ENCODE results near the gene SLC9A8.
"Not testable (repeated sequence)": the region's sequence is repeated elsewhere in the genome, so short reads cannot be mapped to it uniquely, and the experiment has no call there.

SLC9A8 gene

GRCh38 chr20:49851991-49852390 lies 39.4 kb downstream of the SLC9A8 start:
- no peak for DNase-seq (ENCODE audit: low read depth)

DNA sequence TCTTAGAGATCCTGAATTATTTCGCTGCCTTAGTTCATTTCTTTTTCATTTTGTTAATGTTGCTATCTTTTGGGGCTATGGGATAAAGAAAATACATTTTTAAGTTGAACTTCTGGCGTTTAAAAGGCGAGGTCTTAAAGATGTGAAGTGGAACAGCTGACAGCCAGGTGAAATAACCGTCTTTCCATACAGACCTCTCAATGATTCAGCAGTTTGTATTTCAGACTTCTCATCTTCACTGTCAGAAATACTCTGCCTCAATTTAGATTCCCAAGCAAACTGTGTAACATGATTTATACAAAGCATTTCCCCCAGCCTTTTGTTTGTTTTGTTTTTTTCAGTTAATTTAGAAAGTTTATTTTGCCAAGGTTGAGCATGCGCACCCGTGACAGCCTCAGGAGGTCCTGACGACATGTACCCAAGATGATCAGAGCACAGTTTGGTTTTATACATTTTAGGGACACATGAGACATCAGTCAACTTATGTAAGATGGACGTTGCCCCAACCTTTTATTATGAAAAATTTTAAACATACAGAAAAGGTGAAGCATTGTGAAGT lies 40.0 kb downstream of the SLC9A8 start:
- DNase-seq (ENCODE audit: low read depth), result no peak

DNA sequence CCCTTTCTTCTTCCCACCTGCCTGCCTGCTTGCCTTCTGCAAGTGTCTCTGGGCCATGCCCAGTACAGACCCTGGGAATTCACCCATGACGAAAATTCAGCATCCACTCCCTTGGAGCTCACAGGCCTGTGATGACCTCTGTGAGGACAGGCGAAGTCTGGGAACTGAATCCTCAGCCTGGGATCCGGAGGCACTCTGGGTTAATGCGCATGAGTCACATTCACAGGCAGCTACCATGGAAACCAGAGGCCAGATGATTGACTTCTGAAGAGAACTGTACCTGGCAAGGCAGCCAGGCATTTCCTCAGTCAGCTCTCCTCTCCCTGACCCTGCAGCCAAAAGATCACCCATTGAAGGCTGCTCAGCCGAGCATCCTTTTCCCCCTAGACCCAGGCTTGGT lies 41.0 kb downstream of the SLC9A8 start:
- no peak for DNase-seq (ENCODE audit: low read depth)

GRCh38 chr20:49854190-49854875 lies 41.7 kb downstream of the SLC9A8 start:
- no peak for DNase-seq (ENCODE audit: low read depth)

- DNase-seq (ENCODE audit: low read depth), result no peak
These were observed 44.3 kb downstream of the SLC9A8 start for GRCh38 chr20:49856904-49857303.

DNA sequence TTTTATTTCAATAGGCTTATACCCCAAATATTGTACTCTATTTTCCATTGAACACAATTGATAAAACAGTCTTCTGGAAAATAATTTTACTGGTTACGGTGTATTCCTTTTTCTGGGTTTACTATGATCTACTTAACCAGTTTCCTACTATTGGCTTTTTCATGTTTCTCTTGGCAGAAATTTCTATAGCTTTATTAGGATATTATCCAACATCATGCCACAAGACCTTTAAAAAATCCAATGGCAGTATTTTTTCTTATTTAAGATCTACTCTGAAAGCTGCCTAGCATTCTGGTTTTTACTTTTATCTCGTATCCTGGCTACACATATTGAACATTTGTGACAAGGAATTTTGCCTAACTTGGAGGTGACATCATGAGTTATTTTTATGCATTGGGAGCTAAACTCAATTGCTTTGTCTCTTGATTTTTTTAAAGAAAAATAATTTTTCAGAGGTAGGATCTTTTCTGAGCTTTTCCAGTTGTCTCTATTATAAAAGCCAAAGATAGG lies 45.5 kb downstream of the SLC9A8 start:
- no peak for DNase-seq (ENCODE audit: low read depth)

DNA sequence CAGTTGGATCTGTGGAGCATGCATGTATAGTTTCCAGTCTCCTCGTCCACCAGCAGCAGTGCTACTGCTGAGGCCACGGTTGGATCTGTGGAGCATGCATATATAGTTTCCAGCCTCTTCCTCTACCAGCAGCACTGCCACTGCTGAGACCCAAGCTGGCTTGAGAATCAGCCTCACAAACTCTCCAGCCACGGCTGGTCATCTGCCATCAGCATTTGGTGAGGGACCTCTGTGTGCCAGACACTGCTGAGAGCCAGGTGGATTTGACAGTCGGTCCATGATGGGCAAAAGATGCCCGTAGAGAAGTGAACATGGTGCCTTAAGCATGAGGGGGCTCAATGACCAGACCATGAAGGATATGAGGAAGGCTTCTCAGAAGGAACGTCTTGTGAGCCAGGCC lies 46.4 kb downstream of the SLC9A8 start:
- DNase-seq (ENCODE audit: low read depth), result no peak

- no peak for DNase-seq (ENCODE audit: low read depth)
These were observed 47.2 kb downstream of the SLC9A8 start for GRCh38 chr20:49859807-49860206.

DNA sequence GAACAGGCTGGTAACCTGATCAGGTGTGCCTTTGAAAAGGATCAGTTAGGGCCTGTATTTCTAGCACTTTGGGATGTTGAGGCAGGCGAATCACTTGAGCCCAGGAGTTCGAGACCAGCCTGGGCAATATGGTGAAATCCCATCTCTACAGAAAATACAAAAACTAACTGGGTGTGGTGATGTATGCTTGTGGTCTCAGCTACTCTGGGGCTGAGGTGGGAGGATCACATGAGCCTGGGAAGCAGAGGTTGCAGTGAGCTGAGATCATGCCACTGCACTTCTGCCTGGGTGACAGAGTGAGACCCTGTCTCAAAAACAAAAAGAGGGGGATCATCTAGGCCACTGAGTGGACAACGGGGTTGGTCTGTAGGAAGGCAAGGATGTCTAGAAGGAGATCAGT lies 48.6 kb downstream of the SLC9A8 start:
- not testable (repeated sequence) for DNase-seq (ENCODE audit: low read depth)

- DNase-seq (ENCODE audit: low read depth), result no peak
These were observed 50.1 kb downstream of the SLC9A8 start for GRCh38 chr20:49862607-49863200.

- no peak for DNase-seq (ENCODE audit: low read depth)
These were observed 51.0 kb downstream of the SLC9A8 start for GRCh38 chr20:49863666-49864065.

GRCh38 chr20:49865559-49865958 lies 52.9 kb downstream of the SLC9A8 start:
- no peak for DNase-seq (ENCODE audit: low read depth)

- no peak for DNase-seq (ENCODE audit: low read depth)
These were observed 53.4 kb downstream of the SLC9A8 start for GRCh38 chr20:49866051-49866450.

DNA sequence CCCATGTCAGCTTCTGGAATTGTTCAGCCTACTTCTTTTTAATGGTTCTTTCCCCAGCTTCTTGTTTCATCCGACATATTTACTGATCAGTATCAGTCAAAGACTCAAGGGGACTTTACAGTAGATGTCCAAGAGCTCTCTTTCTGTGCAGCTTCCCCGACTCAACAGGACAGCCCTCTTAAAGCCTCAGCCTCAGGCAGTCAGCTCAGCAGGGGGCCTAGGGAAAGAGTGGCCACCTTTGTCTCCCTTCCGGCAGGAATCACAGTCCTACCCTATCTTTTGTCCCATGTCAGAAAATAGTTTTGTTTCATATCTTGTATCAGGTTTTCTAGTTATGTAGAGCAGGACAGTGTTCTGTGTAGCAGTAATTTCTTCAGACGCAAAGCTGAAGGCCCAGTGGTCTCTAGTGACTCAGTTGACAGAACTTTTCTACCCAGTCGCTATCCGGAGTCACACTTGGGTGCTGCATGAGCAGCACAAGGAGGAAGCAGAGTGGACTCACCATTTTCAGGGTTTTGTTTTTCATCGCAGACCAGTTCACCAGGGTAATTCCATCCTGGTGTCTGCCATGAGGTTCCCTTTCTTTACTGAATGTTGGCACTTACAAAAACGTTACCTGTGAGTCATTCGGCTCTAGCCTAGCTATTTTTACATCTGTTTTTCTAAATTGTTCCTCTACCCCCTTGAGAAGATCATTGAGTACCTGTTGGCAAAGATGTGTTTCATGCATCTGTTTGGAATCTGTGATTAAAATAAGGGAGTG lies 55.0 kb downstream of the SLC9A8 start:
- no peak for DNase-seq (ENCODE audit: low read depth)

GRCh38 chr20:49868538-49868937 lies 55.9 kb downstream of the SLC9A8 start:
- no peak for DNase-seq (ENCODE audit: low read depth)

- DNase-seq (ENCODE audit: low read depth), result no peak
These were observed 56.3 kb downstream of the SLC9A8 start for GRCh38 chr20:49868964-49869363.

GRCh38 chr20:49870261-49870660 lies 57.6 kb downstream of the SLC9A8 start:
- no peak for DNase-seq (ENCODE audit: low read depth)

- DNase-seq (ENCODE audit: low read depth), result no peak
These were observed 58.8 kb downstream of the SLC9A8 start for GRCh38 chr20:49871391-49871948.

DNA sequence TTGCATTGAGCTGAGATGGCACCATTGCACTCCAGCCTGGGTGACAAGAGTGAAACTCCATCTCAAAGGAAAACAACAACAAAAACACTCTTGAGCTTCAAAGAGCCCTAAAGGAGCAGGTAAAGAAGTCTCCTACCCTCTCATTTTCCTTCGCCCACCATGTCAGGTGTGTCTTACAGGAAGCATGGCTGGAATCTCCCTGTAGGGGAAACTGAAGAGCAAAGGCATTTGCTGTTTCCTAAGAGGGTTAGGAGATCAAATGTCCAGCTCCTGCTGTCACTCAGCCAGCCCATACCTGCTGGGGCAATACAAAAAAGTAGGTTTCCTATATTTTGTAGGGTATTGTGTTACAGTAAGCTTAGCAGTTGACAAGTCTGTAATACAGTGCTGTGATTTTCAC lies 59.4 kb downstream of the SLC9A8 start:
- no peak for DNase-seq (ENCODE audit: low read depth)

DNA sequence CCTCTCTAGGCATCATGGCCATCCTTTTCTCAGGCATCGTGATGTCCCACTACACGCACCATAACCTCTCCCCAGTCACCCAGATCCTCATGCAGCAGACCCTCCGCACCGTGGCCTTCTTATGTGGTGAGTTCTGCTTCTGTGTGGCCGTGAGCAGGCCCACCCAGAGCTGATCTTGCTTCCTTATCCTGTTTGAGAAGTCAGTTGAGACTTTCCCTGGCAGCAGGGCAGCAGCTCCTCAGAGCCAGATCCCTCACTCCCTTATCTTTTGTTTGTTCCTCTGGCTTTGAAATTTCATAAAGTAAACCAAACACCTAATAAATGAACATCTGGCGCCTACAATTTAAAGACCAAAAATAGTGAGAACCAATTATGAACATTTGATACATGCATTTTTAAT lies 62.1 kb downstream of the SLC9A8 start:
- no peak for DNase-seq (ENCODE audit: low read depth)

DNA sequence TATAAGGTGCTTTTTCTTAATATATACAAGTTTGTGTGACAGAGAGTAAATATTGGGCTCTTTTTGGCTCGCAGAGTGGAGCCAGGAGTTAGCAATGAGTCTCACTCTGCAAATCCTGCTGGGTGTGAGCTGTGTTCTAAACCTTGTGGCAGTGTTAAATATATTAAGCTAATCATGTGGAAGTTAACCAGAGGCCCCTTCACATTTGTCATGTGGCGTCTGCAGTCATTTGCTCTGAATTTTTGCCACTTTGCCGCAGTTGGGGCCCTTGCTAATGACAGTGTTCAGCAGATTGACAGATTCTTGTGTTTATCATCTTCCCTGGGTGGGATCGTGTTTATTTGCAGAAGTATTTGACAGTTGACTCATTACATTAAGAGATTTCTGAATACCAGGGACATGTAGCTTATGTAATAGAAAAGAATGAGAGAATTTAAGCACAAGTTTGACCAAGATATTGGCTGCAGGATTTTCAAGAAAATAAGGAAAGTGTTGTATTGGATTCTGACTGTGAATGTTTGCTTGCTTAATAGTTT lies 64.8 kb downstream of the SLC9A8 start:
- no peak for DNase-seq (ENCODE audit: low read depth)

DNA sequence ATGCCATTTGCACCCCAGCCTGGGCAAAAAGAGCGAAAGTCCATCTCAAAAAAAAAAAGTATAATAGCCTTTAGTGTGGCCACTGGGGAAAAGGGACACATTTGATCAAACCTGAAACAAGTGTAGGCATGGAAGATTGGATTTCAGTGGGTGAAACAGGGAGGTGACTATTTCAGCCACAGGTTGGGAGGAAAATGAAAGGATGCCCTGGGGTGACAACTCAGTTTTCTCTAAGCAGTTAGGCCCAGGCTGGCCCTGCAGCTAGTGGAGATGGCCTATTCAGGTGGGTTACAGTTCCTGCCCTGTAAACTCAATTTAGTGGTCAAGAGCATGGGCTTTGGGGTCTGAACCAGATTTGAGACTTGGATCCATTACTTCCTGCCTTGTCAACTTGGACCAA lies 66.3 kb downstream of the SLC9A8 start:
- no peak for DNase-seq (ENCODE audit: low read depth)
